Osteocyte (in vitro differentiated cells): Measurements from ENCODE around the gene GALNT2. TPM values are rescaled to one million over a fixed set of nuclear protein-coding genes. Genes with fewer than 3 reads are reported as not detected.

Experiments
- DNase-seq: peaks from one replicate; pipeline ENCODE4 v3.0.0; 2021; ENCODE audit warnings: mixed read lengths; ENCODE audit not compliant: unreplicated experiment; ENCODE audit errors: extremely low spot score
- H3K27ac Mint-ChIP-seq: one replicate; pipeline ENCODE4 v1.8.0; 2021; ENCODE audit warnings: mild to moderate bottlenecking, mixed read lengths; ENCODE audit not compliant: unreplicated experiment
- H3K27me3 Mint-ChIP-seq: one replicate; pipeline ENCODE4 v1.8.0; 2021; ENCODE audit warnings: mixed read lengths; ENCODE audit not compliant: unreplicated experiment
- H3K36me3 Mint-ChIP-seq: one replicate; pipeline ENCODE4 v1.8.0; 2021; ENCODE audit warnings: mixed read lengths; ENCODE audit not compliant: unreplicated experiment
- H3K4me1 Mint-ChIP-seq: one replicate; pipeline ENCODE4 v1.8.0; 2021; ENCODE audit warnings: mixed read lengths; ENCODE audit not compliant: unreplicated experiment
- H3K4me3 Mint-ChIP-seq: one replicate; pipeline ENCODE4 v1.8.0; 2021; ENCODE audit warnings: mild to moderate bottlenecking, moderate library complexity, mixed read lengths; ENCODE audit not compliant: unreplicated experiment
- H3K9me3 Mint-ChIP-seq: one replicate; pipeline ENCODE4 v1.8.0; 2021; ENCODE audit warnings: mixed read lengths; ENCODE audit not compliant: unreplicated experiment
- total RNA-seq: library from RNA; stranded (reverse); gene quantifications from 2 replicates; pipeline ENCODE4 v1.2.1, GENCODE V29; 2021
- TF ChIP-seq, protein P1 (sequence below): fragments of 200-600 bp; sonication (generic); IDR thresholded peaks from 2 replicates; pipeline ENCODE4 v1.5.0; 2021; ENCODE audit warnings: antibody characterized with exemption, mild to moderate bottlenecking, moderate library complexity

The GALNT2 gene
- total RNA-seq, 1 donor from 2014 or later, result 149 TPM

DNA sequence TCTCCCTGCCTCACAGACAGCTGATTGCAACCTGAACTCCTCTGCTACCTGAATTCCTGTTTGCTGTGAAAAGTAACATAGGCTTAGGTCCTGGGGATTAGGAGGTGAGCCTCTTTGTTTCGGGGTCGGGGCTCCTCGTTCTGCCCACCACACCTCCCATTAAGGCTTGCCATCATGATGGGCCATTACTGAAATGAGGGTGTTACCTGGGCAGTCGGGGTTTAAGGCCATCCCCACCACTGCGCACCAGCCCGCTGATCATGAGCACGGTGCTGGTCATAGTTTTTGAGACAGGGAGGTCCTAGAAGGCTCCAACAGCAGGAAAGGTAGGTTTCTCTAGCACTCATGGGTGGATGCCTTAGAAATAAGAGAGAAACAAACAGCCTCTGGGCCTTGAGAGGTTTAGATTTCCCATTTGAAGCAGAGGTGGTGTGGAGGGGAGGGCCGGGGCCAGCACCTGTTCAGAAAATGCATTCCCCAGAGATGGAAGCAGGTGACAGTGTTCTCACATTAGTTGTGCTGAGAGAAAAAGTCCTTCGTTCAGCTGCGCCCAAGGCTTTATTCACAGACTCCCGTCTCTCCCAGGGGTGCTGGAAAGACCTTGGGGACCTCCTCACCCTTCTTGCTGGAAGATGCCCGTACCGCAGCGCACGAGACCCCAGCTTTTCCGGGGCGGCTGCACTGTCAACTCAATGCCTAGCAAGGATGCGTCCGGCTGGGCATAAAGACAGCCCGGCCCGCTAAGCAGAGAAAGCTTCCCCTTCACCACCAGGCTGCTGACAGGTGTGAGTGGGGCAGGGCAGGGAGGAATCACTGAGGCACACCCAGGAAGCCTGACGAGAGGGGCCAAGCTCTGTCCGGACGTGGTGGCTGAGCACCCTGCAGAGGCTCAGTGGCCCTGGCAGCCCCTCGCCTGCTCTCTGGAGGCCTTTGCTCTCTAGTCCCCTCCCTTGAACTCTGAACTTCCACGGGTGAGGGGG is 233.6 kb downstream of the GALNT2 start:
- H3K9me3 Mint-ChIP-seq, result no peaks in the 10 kb centered on the region
- no peak overlapping the region for H3K27ac Mint-ChIP-seq
- TF ChIP-seq, protein P1, sequence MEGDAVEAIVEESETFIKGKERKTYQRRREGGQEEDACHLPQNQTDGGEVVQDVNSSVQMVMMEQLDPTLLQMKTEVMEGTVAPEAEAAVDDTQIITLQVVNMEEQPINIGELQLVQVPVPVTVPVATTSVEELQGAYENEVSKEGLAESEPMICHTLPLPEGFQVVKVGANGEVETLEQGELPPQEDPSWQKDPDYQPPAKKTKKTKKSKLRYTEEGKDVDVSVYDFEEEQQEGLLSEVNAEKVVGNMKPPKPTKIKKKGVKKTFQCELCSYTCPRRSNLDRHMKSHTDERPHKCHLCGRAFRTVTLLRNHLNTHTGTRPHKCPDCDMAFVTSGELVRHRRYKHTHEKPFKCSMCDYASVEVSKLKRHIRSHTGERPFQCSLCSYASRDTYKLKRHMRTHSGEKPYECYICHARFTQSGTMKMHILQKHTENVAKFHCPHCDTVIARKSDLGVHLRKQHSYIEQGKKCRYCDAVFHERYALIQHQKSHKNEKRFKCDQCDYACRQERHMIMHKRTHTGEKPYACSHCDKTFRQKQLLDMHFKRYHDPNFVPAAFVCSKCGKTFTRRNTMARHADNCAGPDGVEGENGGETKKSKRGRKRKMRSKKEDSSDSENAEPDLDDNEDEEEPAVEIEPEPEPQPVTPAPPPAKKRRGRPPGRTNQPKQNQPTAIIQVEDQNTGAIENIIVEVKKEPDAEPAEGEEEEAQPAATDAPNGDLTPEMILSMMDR, result no peak
- DNase-seq, result no peak
- peaks cover 15% of the 10 kb centered on the region for H3K27me3 Mint-ChIP-seq
- no peaks in the 10 kb centered on the region for H3K4me1 Mint-ChIP-seq
- no peaks in the 10 kb centered on the region for H3K36me3 Mint-ChIP-seq
- no peak overlapping the region for H3K4me3 Mint-ChIP-seq

DNA sequence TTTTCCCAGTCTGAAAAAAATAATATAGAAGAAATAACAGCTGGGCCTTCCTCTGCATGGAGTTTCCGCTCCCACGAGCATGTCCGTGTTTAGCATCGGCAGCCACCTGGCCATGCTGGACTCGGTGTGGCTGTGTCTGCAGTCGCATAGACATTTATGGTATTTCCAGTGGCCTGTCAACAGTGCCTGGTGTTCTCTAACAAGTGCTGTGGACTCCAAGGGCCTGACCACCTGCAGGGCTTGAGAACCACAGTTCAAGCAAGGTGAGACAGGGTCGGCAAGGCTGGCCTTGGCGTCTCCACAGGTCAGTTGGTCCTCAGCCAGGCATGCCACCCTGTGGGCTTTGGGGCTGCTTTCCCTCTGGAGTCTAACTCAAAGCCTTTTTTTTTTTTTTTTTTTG is 234.3 kb downstream of the GALNT2 start:
- TF ChIP-seq, protein P1, result no peak
- no peaks in the 10 kb centered on the region for H3K9me3 Mint-ChIP-seq
- H3K4me3 Mint-ChIP-seq, result no peak overlapping the region
- H3K27ac Mint-ChIP-seq, result no peak overlapping the region
- peaks cover 8% of the 10 kb centered on the region for H3K27me3 Mint-ChIP-seq
- DNase-seq, result no peak
- H3K36me3 Mint-ChIP-seq, result no peaks in the 10 kb centered on the region
- H3K4me1 Mint-ChIP-seq, result no peaks in the 10 kb centered on the region

DNA sequence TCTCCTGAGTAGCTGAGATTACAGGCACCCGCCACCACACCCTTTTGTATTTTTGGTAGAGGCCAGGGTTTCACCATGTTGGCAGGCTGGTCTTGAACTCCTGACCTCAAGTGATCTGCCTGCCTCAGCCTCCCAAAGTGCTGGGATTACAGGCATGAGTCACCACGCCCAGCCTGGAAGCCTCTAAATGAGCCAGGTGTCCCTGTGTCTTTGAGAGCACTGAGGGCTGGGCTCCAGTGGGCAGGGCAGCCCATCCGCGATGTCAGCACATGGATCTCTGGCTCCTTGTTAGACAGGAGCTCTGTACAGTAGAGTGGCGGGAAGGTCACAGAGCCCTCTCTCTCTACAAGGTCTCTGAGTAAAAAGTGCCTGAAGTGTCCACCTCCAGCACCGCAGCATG is 234.8 kb downstream of the GALNT2 start:
- DNase-seq, result no peak
- peaks cover 7% of the 10 kb centered on the region for H3K27me3 Mint-ChIP-seq

DNA sequence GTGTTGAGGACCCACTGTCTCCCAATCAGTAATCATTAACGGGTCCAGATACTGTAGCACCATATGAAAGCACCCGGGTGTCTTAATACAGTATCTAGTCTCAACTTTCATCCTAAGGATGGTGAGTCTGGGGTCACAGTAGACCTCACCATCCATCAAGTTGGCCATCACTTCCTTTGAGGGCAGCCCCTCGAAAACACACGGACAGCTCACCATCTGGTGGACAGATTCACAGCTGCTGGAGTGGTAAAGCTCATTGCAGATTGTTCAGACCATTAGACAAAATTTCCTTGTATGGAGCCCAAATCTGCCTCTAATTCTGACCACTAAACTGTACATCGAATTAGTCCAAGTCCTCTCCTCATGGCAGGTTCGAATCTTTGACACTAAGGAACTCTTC is 236.0 kb downstream of the GALNT2 start:
- Mint-ChIP-seq H3K27me3 (peaks cover 7% of the 10 kb centered on the region), H3K27ac (no peak overlapping the region), H3K36me3 (no peaks in the 10 kb centered on the region), H3K4me3 (no peak overlapping the region), H3K4me1 (no peaks in the 10 kb centered on the region), H3K9me3 (no peaks in the 10 kb centered on the region)
- TF ChIP-seq, protein P1, result peak; percentile 17
- DNase-seq, result no peak

More for the DNA sequence above, 234.8 kb downstream of the GALNT2 start:
- no peak overlapping the region for H3K27ac Mint-ChIP-seq
- no peaks in the 10 kb centered on the region for H3K36me3 Mint-ChIP-seq
- no peak overlapping the region for H3K4me3 Mint-ChIP-seq
- no peaks in the 10 kb centered on the region for H3K9me3 Mint-ChIP-seq
- H3K4me1 Mint-ChIP-seq, result no peaks in the 10 kb centered on the region
- TF ChIP-seq, protein P1, result no peak

DNA sequence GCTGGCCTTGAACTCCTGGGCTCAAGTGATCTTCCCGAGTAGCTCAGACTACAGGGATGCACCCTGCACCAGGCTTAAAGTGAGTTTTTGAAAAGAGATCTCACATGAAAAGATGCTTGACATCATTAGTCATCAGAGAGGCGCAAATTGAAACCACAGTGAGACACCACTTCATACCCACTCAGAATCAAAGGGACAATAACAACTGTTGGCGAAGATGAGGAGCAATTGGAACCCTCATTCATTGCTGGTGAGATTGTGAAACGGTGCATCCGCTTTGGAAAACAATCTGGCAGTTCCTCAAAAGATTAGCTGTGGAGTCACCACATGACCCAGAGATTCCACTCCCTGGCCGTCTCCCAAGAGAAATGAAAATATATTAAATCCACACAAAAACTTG is 236.8 kb downstream of the GALNT2 start:
- TF ChIP-seq, protein P1, result no peak
- H3K27me3 Mint-ChIP-seq, result peaks cover 7% of the 10 kb centered on the region
- DNase-seq, result no peak
- no peak overlapping the region for H3K27ac Mint-ChIP-seq
- no peaks in the 10 kb centered on the region for H3K4me1 Mint-ChIP-seq
- no peak overlapping the region for H3K4me3 Mint-ChIP-seq
- H3K36me3 Mint-ChIP-seq, result no peaks in the 10 kb centered on the region
- no peaks in the 10 kb centered on the region for H3K9me3 Mint-ChIP-seq
